Fibroblast of mammary gland (primary cell): ENCODE results near the gene UVRAG.

Source experiments
- DNase-seq: peaks from one replicate; pipeline ENCODE4 v3.0.0-alpha.2; 2010; ENCODE audit warnings: low read depth
- H3K4me3 ChIP-seq: 2 replicates; pipeline ENCODE4 v1.5.1; 2011; ENCODE audit warnings: low read depth, mild to moderate bottlenecking, low read length, moderate library complexity; ENCODE audit not compliant: control insufficient read depth
- CTCF ChIP-seq: conservative IDR thresholded peaks from 2 replicates; pipeline ENCODE4 v1.5.1; 2011; ENCODE audit warnings: low read depth, low read length, inconsistent platforms; ENCODE audit not compliant: control insufficient read depth, insufficient read depth

The UVRAG gene

GRCh38 chr11:76026281-76026680, 211.3 kb downstream of the UVRAG start:
- no peak for TF ChIP-seq CTCF
- no peak overlapping the region for H3K4me3 ChIP-seq
- DNase-seq = no peak

GRCh38 chr11:76026862-76027261, 211.9 kb downstream of the UVRAG start:
- no peak overlapping the region for H3K4me3 ChIP-seq
- no peak for DNase-seq
- no peak for TF ChIP-seq CTCF

- DNase-seq = peak; percentile 21
- TF ChIP-seq CTCF = no peak
- H3K4me3 ChIP-seq = no peak overlapping the region
Observed at GRCh38 chr11:76030286-76030685, 215.3 kb downstream of the UVRAG start.

GRCh38 chr11:76030968-76031590, 216.1 kb downstream of the UVRAG start:
- no peak overlapping the region for H3K4me3 ChIP-seq
- DNase-seq = peak; percentile 70
- TF ChIP-seq CTCF = no peak

GRCh38 chr11:76033699-76034098, 218.7 kb downstream of the UVRAG start:
- no peak for TF ChIP-seq CTCF
- H3K4me3 ChIP-seq = no peak overlapping the region
- no peak for DNase-seq

GRCh38 chr11:76035020-76035419, 220.0 kb downstream of the UVRAG start:
- no peak overlapping the region for H3K4me3 ChIP-seq
- DNase-seq = no peak
- TF ChIP-seq CTCF = no peak

- H3K4me3 ChIP-seq = no peak overlapping the region
- TF ChIP-seq CTCF = no peak
- no peak for DNase-seq
Observed at GRCh38 chr11:76038608-76039007, 223.6 kb downstream of the UVRAG start.
